Peyer's patch (tissue), 4 donors: ENCODE results near the gene FTO.

Experiments
- POLR2A ChIP-seq, 2 donors: fragments of 450-650 bp; IDR thresholded peaks; one replicate each; pipeline ENCODE4 v1.5.1; 2017; ENCODE audit warnings: antibody characterized with exemption in 2 of 2, mild to moderate bottlenecking in 2 of 2, moderate library complexity in 2 of 2
- TF ChIP-seq, protein P1 (sequence below), 6 experiments: fragments of 450-650 bp in 4 of 6; fragments of 200-600 bp in 2 of 6; sonication (generic) in 1 of 6; IDR thresholded peaks; one replicate each; pipeline ENCODE4 v1.5.1; 2017 to 2019; ENCODE audit warnings: antibody characterized with exemption in 6 of 6, mild to moderate bottlenecking in 3 of 6, moderate library complexity in 1 of 6

- TF ChIP-seq, protein P1, sequence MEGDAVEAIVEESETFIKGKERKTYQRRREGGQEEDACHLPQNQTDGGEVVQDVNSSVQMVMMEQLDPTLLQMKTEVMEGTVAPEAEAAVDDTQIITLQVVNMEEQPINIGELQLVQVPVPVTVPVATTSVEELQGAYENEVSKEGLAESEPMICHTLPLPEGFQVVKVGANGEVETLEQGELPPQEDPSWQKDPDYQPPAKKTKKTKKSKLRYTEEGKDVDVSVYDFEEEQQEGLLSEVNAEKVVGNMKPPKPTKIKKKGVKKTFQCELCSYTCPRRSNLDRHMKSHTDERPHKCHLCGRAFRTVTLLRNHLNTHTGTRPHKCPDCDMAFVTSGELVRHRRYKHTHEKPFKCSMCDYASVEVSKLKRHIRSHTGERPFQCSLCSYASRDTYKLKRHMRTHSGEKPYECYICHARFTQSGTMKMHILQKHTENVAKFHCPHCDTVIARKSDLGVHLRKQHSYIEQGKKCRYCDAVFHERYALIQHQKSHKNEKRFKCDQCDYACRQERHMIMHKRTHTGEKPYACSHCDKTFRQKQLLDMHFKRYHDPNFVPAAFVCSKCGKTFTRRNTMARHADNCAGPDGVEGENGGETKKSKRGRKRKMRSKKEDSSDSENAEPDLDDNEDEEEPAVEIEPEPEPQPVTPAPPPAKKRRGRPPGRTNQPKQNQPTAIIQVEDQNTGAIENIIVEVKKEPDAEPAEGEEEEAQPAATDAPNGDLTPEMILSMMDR (IDR thresholded peaks at IDR 0.05): no peak
- TF ChIP-seq POLR2A (IDR thresholded peaks at IDR 0.05): no peak
Measured at GRCh38 chr16:53753431-53753830, 49.5 kb downstream of the FTO start.
